Activated T-cell treated with anti-CD3 and anti-CD28 coated beads, Interleukin-2, amount 50 U/mL, for 72 hours (primary cell): ENCODE measurements around the gene CDK19. TPM values are rescaled to one million over a fixed set of nuclear protein-coding genes. Genes with fewer than 3 reads are reported as not detected.

Source experiments
- ATAC-seq, 2 donors: fragments of 150-1000 bp; cut with Tn5 transposase; replicated peaks in 1 of 2; 2 replicates each; pipeline ENCODE4 v1.10.0; 2021; ENCODE audit warnings: moderate library complexity in 2 of 2, mild to moderate bottlenecking in 1 of 2
- DNase-seq, 2 donors: peaks; one replicate each; pipeline ENCODE4 v3.0.0; 2021 to 2022; ENCODE audit warnings: mixed read lengths in 1 of 2
- H3K27ac Mint-ChIP-seq: one replicate; pipeline ENCODE4 v1.8.0; 2022; ENCODE audit warnings: mild to moderate bottlenecking, moderate library complexity, mixed read lengths
- H3K27me3 Mint-ChIP-seq: one replicate; pipeline ENCODE4 v1.8.0; 2022; ENCODE audit warnings: low read depth, mixed read lengths
- H3K36me3 Mint-ChIP-seq, 2 donors: one replicate each; pipeline ENCODE4 v1.8.0; 2022; ENCODE audit warnings: mixed read lengths in 2 of 2, mild to moderate bottlenecking in 1 of 2; ENCODE audit not compliant: insufficient read depth in 2 of 2
- H3K4me1 Mint-ChIP-seq: one replicate; pipeline ENCODE4 v1.8.0; 2022; ENCODE audit warnings: low read depth, mixed read lengths
- H3K4me3 Mint-ChIP-seq, 2 donors: one replicate each; pipeline ENCODE4 v1.8.0; 2022; ENCODE audit warnings: mild to moderate bottlenecking in 2 of 2, mixed read lengths in 2 of 2, moderate library complexity in 2 of 2
- H3K9me3 Mint-ChIP-seq, 2 donors: one replicate each; pipeline ENCODE4 v1.8.0; 2022; ENCODE audit warnings: mixed read lengths in 2 of 2
- total RNA-seq, 2 donors: library from RNA; stranded (reverse); gene quantifications; one replicate each; pipeline ENCODE4 v1.2.3, GENCODE V29; 2022

The CDK19 gene
- total RNA-seq, 2 donors from 2014 or later: 31.9 to 34.0 TPM

DNA sequence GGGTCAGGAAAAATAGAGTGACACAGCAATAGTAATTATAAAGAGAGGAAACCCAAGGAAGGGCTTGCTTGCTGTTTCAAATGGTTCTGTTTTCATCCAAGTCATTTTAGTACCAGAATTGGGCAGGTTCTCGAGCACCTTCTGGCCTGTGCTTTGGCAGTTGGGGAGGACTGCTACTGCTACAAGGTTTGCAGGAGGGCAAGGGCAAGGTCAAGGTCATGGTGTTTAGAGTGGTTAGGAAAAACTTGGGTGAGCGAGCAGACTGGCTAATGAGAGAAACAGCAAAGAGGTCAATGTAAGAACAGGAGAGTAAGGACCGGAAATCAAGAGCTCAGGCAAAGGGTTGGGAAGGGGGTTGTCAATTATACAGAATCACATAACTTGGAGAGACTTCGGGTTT is 164.5 kb downstream of the CDK19 start:
- no peak overlapping the region for H3K27ac Mint-ChIP-seq

DNA sequence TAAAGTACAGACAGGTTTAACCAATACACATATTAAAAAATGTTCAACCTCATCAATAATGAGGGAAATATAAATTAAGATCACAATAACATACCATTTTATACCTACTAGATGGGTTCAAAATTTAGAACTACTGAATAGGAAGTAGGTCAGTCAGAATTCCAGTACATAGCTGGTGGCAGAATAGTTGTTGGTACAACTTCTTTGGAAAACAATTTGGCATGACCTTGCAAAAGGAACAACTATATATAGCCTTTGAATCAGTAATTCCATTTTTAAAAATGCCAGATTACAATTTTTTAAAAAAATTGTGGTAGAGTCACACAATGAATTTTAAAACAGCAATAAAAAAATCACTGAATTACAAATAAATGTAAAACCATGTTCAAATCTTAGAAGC is 165.6 kb downstream of the CDK19 start:
- Mint-ChIP-seq H3K27me3 (no peaks in the 10 kb centered on the region), H3K9me3 (no peaks in the 10 kb centered on the region), H3K27ac (no peak overlapping the region), H3K4me1 (no peaks in the 10 kb centered on the region), H3K36me3 (peaks cover 0 to 2% of the 10 kb centered on the region in 2 donors), H3K4me3 (no peak overlapping the region)
- no peak for ATAC-seq
- no peak for DNase-seq

More for the DNA sequence above, 164.5 kb downstream of the CDK19 start:
- no peaks in the 10 kb centered on the region for H3K4me1 Mint-ChIP-seq
- no peak overlapping the region for H3K4me3 Mint-ChIP-seq
- no peaks in the 10 kb centered on the region for H3K36me3 Mint-ChIP-seq
- H3K27me3 Mint-ChIP-seq: no peaks in the 10 kb centered on the region
- DNase-seq (no peak), ATAC-seq (no peak)
- H3K9me3 Mint-ChIP-seq: no peaks in the 10 kb centered on the region

DNA sequence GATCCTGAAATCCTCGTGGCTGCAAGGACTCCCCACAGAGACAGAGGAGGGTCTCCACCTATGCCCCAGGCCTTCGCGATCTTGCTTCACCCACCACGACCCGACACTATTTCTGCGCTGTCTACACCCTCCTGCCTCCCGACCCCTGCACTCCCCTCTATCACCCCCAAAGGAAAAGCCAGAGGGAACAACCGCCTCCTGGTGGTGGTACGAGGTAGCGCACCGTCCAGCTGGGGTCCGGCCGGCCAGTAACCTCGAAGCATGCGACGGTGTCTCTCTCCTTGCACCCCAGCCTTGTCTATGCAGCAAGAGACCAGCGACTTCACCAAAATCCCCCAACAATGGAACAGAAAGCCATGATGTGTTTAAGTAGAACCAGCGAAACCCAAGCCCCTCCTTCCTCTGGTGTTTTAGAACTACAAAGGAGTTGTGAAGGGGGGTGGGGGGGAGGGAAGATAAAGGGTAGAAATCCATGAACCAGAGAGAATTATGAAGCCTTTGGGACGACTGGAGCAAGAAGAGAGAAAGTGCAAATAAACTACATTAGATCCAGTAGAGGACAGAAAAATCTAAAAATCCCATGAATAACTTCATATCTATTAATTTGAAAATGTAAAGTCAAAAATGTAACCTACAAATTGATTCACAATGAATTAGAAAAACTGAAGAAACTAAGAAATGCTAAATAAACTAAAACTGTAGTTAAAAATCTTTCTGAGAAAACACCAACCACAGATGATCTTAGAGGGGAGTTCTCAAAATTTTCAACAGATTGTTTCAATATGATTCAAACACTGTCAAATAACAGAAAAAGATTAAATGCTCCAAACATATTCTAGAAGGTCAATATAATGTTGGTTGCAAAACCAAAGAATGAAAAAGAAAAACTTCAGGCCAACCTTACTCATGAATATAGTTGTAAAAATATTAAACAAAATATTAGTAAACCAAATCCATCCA is 168.0 kb downstream of the CDK19 start:
- Mint-ChIP-seq H3K4me1 (no peaks in the 10 kb centered on the region), H3K4me3 (no peak overlapping the region), H3K27ac (no peak overlapping the region), H3K9me3 (no peaks in the 10 kb centered on the region), H3K27me3 (no peaks in the 10 kb centered on the region), H3K36me3 (peaks cover 0 to 2% of the 10 kb centered on the region in 2 donors)
- DNase-seq (no peak), ATAC-seq (no peak)

DNA sequence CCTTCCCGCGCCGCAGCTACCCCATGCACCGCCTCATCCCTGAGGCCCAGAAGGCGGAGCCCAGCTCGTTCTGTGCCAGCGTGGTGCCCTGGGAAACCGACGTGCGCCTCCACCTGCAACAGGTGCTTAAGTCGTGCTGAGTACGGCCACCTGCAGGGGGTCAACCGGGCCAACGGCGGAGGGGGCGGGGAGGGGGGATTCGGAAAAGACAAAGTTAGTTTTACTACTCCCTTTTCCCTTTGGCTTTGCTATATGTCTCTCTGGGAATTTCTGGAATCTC is 168.9 kb downstream of the CDK19 start:
- Mint-ChIP-seq H3K27ac (no peak overlapping the region), H3K4me3 (no peak overlapping the region), H3K4me1 (no peaks in the 10 kb centered on the region), H3K36me3 (peaks cover under 1 to 2% of the 10 kb centered on the region in 2 donors), H3K27me3 (no peaks in the 10 kb centered on the region), H3K9me3 (no peaks in the 10 kb centered on the region)
- DNase-seq: no peak
- no peak for ATAC-seq

DNA sequence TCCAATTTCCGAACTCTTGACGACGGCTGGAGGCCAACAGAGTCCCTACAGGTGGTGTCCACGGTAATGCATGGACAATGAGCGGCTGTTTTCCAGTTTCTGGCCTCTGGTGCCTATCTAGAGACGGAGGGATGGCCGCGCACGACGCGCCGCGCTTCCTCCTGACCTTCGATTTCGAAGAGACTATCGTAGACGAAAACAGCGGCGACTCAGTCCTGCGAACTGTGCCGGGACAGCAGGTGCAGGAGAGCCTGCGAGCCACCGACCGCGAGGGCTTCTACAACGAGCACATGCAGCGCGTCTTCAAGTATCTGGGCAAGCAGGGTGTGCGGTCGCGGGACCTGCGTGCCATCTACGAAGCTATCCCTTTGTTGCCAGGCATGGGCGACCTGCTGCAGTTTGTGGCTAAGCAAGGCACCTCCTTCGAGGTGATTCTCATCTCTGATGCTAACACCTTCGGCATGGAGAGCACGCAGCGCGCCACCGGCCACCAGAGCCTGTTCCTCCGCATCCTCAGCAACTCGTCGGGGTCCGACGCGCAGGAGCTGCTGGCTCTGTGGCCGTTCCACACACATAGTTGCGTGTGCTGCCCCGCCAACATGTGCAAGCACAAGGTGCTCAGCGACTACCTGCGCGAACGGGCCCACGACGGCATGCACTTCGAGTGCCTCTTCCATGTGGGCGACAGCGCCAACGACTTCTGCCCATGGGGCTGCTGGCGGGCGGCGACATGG is 169.4 kb downstream of the CDK19 start:
- no peak overlapping the region for H3K4me3 Mint-ChIP-seq
- H3K36me3 Mint-ChIP-seq: peaks cover 1 to 2% of the 10 kb centered on the region in 2 donors
- H3K27me3 Mint-ChIP-seq: no peaks in the 10 kb centered on the region
- no peak for DNase-seq
- H3K4me1 Mint-ChIP-seq: no peaks in the 10 kb centered on the region
- no peaks in the 10 kb centered on the region for H3K9me3 Mint-ChIP-seq
- no peak for ATAC-seq
- no peak overlapping the region for H3K27ac Mint-ChIP-seq

DNA sequence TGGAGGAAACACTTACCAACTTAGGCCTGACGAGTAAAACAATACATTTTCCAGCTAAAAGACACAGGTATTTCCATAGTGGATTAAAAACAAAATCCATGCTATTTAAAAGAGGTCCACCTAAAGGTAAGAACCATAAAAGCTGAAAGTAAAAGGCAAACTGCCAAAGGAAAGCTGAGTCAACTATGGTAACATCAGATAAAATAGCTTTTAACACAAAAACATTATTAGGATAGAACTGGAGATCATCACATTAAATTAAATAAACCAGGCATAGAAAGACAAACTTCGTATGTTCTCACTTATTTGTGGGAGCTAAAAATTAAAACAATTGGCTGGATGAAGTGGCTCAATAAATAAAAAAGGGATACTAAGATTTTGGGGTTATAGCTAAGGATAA is 172.1 kb downstream of the CDK19 start:
- Mint-ChIP-seq H3K27me3 (no peaks in the 10 kb centered on the region), H3K27ac (no peak overlapping the region), H3K36me3 (peaks cover 2 to 5% of the 10 kb centered on the region in 2 donors), H3K4me3 (no peak overlapping the region), H3K4me1 (no peaks in the 10 kb centered on the region), H3K9me3 (no peaks in the 10 kb centered on the region)
- no peak for ATAC-seq
- no peak for DNase-seq

DNA sequence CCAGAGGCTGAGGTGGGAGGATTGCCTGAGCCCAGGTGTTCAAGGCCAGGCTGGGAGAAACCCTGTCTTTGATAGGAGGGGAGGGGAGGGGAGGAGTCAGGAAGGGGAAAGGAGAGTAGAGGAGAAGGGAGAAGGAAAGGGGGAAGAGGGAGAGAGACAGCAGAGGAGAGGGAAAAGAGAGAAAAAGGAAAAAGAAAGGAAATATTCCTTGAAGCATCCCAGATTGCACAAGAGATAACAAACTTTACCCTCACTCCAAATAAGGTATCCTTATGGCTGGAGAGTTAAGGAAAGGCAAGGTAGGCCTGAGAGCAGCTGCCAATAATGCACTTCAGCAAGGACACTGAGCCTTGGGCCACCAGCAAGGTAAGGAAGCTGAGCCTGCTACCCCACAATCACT is 172.6 kb downstream of the CDK19 start:
- Mint-ChIP-seq H3K36me3 (peaks cover 2 to 5% of the 10 kb centered on the region in 2 donors), H3K27me3 (no peaks in the 10 kb centered on the region), H3K9me3 (no peaks in the 10 kb centered on the region), H3K4me3 (no peak overlapping the region), H3K4me1 (no peaks in the 10 kb centered on the region), H3K27ac (no peak overlapping the region)
- ATAC-seq (no peak), DNase-seq (no peak)

DNA sequence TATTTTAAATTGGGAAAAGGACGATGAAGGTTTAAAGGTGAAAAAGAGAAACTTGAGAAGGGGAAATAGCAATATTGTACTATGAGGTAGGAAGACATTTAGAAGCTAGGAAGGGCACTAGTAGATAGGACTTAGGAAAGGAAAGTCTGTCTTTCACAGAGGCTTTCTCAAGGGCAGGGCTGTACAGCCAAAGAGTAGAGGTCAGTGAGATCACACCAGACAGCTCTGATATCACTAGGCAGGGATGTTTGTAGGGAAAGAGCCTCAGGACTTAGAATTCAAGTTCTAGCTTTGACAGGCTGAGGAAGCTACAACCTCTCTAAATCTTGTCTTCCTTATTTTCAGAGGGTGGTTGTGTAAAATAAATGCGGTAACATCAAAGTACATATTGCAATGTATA is 178.5 kb downstream of the CDK19 start:
- Mint-ChIP-seq H3K4me1 (no peaks in the 10 kb centered on the region), H3K36me3 (peaks cover 0 to 5% of the 10 kb centered on the region in 2 donors), H3K27ac (peak overlapping the region; percentile 10), H3K9me3 (no peaks in the 10 kb centered on the region), H3K27me3 (no peaks in the 10 kb centered on the region), H3K4me3 (no peak overlapping the region)
- DNase-seq: no peak
- ATAC-seq: no peak

DNA sequence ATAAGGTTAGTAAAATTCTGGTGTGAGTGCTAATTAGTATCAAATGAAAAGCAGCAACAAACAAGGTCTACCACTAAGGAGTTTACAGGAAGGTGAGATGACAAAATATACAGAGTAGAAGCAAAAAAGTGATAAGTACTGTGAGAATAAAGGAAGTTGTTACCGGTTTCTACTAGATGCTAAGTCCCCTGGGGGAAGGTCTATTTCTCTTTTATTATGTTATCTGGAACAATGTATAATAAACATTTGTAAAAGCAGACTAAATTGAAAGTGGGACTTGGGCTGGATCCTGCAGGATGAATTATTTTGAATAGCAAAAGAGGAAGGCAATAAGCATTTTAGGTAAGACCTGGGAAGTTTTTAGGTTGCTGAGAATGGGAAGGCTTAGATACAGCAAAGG is 180.2 kb downstream of the CDK19 start:
- no peak overlapping the region for H3K4me3 Mint-ChIP-seq
- H3K27me3 Mint-ChIP-seq: no peaks in the 10 kb centered on the region
- no peak for ATAC-seq
- peaks cover 0 to 2% of the 10 kb centered on the region in 2 donors for H3K36me3 Mint-ChIP-seq
- H3K4me1 Mint-ChIP-seq: no peaks in the 10 kb centered on the region
- DNase-seq: no peak
- no peaks in the 10 kb centered on the region for H3K9me3 Mint-ChIP-seq
- no peak overlapping the region for H3K27ac Mint-ChIP-seq

DNA sequence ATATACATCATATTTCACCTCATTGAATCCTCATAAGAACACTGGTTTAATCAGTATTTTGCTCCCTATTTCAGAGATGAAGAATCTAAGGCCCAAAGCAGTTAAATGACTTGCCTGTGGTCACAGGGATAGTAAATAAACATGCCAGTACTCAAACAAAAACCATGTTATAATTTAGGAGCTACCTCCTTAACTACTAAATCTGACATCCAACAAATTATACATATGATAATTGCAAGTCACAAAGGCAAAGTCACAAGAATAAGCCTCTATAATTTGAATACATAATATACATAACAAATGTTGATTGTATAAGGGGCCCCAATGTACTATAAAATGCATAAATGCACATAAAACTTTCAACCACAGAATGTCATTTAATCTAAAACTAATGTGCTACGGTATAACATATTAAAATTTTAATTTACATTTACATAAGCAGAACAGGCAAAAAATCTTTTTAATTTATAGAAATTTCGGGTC is 181.5 kb downstream of the CDK19 start:
- Mint-ChIP-seq H3K9me3 (no peaks in the 10 kb centered on the region), H3K27ac (no peak overlapping the region), H3K36me3 (no peaks in the 10 kb centered on the region), H3K4me1 (no peaks in the 10 kb centered on the region), H3K4me3 (no peak overlapping the region), H3K27me3 (no peaks in the 10 kb centered on the region)
- ATAC-seq: no peak
- DNase-seq: no peak

DNA sequence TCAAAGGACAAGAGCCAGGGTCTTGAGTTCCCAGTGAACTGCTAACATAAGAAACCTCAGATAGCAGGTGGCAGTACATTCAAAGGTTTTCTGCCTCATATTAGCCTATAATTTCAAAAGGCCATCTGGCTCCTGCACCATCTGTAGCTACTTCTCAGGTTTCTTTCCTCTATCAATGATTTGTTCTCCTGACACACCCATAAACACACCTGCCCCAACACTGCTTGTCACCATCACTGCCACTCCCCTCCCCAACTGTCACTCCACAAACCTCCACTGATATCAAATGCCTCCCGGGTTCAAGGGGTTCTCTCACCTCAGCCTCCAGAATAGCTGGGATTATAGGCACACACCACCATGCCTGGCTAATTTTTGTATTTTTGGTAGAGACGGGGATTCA is 186.1 kb downstream of the CDK19 start:
- DNase-seq (no peak), ATAC-seq (no peak)
- Mint-ChIP-seq H3K27ac (no peak overlapping the region), H3K4me3 (no peak overlapping the region), H3K36me3 (no peaks in the 10 kb centered on the region), H3K27me3 (no peaks in the 10 kb centered on the region), H3K9me3 (no peaks in the 10 kb centered on the region), H3K4me1 (no peaks in the 10 kb centered on the region)

DNA sequence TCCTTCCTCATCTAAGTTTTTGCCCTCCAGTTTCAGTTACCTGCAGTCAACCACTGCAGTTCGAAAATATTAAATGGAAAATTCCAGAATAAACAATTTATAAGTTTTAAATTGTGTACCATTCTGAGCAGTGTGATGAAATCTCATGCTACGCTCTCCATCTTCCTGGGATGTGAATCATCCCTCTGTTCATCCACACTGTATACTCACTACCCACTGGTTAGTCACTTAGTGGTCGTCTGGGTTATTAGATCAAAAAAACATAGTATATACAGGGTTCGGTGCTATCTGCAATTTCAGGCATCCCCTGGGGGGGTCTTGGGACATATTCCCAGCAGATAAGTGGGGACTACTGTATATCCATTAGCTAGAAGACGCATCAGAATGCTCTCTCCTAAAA is 186.9 kb downstream of the CDK19 start:
- H3K27ac Mint-ChIP-seq: no peak overlapping the region
- DNase-seq: no peak
- H3K4me1 Mint-ChIP-seq: no peaks in the 10 kb centered on the region
- H3K9me3 Mint-ChIP-seq: no peaks in the 10 kb centered on the region
- no peak overlapping the region for H3K4me3 Mint-ChIP-seq
- ATAC-seq: no peak
- H3K36me3 Mint-ChIP-seq: no peaks in the 10 kb centered on the region
- H3K27me3 Mint-ChIP-seq: no peaks in the 10 kb centered on the region

DNA sequence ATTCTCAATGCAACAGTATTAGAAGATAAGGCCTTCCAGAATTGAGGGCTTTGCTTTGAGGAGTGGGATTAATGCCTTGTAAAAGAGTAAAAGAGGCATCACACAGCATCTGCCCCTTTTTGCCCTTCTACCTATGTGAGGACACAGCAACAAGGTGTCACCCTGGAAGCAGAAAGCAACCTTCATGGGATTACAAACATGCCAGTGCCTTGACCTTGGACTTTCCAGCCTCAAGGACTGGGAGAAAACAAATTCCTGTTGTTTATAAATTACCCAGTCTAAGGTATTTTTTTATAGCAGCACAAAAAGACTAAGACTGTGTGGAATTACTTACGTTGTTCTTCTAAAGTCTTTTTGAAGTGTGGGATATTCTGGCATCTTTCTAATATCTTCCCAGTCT is 188.8 kb downstream of the CDK19 start:
- H3K27ac Mint-ChIP-seq: no peak overlapping the region
- H3K4me3 Mint-ChIP-seq: no peak overlapping the region
- no peak for DNase-seq
- H3K36me3 Mint-ChIP-seq: peaks cover 0 to 1% of the 10 kb centered on the region in 2 donors
- no peaks in the 10 kb centered on the region for H3K27me3 Mint-ChIP-seq
- ATAC-seq: no peak
- H3K4me1 Mint-ChIP-seq: no peaks in the 10 kb centered on the region
- H3K9me3 Mint-ChIP-seq: no peaks in the 10 kb centered on the region
